ENCODE results near the gene MTCH1. TPM values are rescaled to one million over a fixed set of nuclear protein-coding genes. Genes with fewer than 3 reads are reported as not detected.

MTCH1 gene
- total and polyA plus RNA-seq, 10 of the 15 experiments (the other 5 are each of a cell fraction or from before 2014, with no cell fraction given), result 7.2 to 128 (median 85.2) TPM

DNA sequence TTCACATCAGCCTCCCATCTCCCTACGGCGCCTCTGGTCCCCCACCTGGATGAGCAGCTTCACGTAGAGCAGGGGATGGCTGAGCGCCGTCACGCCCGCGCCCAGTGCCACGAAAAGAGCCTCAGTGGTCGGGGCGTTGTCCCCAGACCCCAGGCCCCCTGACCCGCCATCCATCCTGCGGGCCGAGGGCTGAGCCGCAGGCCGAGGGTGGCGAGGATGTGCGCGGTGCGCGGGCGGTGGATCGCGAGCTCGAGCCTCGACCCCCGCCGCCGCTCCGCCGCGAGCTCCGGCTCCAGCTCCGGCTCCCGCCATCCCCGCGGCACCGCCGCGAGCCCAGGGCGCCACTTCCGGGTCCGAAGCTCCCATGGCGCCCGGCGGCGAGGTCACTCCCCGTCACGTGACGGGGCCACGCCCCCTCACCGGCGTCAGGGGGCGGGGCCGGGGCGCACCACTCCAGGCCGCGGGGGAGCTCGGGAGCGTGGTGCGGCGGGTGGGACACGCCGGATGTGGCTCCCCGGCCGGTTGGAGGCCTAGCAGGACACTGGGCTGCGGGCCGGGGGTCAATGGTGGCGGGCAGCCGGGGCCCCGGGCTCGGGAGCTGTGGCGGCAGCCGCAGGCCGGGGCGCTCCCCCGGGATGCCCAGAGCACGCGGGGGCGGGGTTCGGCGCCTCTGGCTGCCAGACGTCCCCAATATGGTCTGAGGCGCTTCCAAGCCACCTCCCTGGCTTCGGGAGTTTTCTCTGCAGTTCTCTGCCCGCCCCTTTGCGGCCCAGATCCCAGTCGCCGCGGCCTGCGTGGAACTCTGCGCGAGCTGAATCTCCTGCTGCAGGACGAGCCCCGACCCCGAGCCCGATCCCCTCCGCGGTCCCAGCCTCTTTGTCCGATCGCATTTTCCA lies at the start of gene MTCH1 (continued):
- TF ChIP-seq, protein P1, sequence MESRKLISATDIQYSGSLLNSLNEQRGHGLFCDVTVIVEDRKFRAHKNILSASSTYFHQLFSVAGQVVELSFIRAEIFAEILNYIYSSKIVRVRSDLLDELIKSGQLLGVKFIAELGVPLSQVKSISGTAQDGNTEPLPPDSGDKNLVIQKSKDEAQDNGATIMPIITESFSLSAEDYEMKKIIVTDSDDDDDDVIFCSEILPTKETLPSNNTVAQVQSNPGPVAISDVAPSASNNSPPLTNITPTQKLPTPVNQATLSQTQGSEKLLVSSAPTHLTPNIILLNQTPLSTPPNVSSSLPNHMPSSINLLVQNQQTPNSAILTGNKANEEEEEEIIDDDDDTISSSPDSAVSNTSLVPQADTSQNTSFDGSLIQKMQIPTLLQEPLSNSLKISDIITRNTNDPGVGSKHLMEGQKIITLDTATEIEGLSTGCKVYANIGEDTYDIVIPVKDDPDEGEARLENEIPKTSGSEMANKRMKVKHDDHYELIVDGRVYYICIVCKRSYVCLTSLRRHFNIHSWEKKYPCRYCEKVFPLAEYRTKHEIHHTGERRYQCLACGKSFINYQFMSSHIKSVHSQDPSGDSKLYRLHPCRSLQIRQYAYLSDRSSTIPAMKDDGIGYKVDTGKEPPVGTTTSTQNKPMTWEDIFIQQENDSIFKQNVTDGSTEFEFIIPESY (IDR thresholded peaks at IDR 0.05), result no peak
- TF ChIP-seq LARP7 (IDR thresholded peaks at IDR 0.05), result peak; percentile 94
- TF ChIP-seq NR2C1 (IDR thresholded peaks at IDR 0.05), result peak; percentile 71
- TF ChIP-seq YY1 (IDR thresholded peaks at IDR 0.05; ENCODE audit: low read depth, low read length), result peak; percentile 94
- TF ChIP-seq, protein P2, sequence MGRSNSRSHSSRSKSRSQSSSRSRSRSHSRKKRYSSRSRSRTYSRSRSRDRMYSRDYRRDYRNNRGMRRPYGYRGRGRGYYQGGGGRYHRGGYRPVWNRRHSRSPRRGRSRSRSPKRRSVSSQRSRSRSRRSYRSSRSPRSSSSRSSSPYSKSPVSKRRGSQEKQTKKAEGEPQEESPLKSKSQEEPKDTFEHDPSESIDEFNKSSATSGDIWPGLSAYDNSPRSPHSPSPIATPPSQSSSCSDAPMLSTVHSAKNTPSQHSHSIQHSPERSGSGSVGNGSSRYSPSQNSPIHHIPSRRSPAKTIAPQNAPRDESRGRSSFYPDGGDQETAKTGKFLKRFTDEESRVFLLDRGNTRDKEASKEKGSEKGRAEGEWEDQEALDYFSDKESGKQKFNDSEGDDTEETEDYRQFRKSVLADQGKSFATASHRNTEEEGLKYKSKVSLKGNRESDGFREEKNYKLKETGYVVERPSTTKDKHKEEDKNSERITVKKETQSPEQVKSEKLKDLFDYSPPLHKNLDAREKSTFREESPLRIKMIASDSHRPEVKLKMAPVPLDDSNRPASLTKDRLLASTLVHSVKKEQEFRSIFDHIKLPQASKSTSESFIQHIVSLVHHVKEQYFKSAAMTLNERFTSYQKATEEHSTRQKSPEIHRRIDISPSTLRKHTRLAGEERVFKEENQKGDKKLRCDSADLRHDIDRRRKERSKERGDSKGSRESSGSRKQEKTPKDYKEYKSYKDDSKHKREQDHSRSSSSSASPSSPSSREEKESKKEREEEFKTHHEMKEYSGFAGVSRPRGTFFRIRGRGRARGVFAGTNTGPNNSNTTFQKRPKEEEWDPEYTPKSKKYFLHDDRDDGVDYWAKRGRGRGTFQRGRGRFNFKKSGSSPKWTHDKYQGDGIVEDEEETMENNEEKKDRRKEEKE (IDR thresholded peaks at IDR 0.05), result peak; percentile 96
- TF ChIP-seq ZNF24 (IDR thresholded peaks at IDR 0.05), result peak; percentile 35; the same call in 1 of the 2 replicates
- peak; percentile 49 to 52 for TF ChIP-seq IKZF2 (IDR thresholded peaks at IDR 0.05)
- TF ChIP-seq TCF3 (IDR thresholded peaks at IDR 0.05; ENCODE audit: borderline replicate concordance, insufficient read depth, low read depth, low read length), result 0 out of 2 replicates have a peak, but pooled peaks have one; percentile 62
- TF ChIP-seq ASH2L (IDR thresholded peaks at IDR 0.05; ENCODE audit: borderline replicate concordance, low read depth), result no peak; the same call in 1 of the 2 replicates
- peak; percentile 85 for TF ChIP-seq POU2F2 (IDR thresholded peaks at IDR 0.05; ENCODE audit: borderline replicate concordance, low read depth, low read length)
- TF ChIP-seq CEBPB (IDR thresholded peaks at IDR 0.05; ENCODE audit: borderline replicate concordance in 1 of 2, low read depth in 2 of 2, low read length in 2 of 2), result no peak
- TF ChIP-seq MYC (IDR thresholded peaks at IDR 0.05; ENCODE audit: insufficient read depth, insufficient read length, insufficient replicate concordance, low read length, severe bottlenecking), result no peak
- TF ChIP-seq ESRRA (IDR thresholded peaks at IDR 0.05; ENCODE audit: low read length), result no peak
- TF ChIP-seq PAX8 (IDR thresholded peaks at IDR 0.05), result no peak
- TF ChIP-seq BHLHE40 (IDR thresholded peaks at IDR 0.05; ENCODE audit: borderline replicate concordance in 1 of 2, low read depth in 2 of 2, low read length in 1 of 2), result peak; percentile 97 to 99
- TF ChIP-seq, protein P3, sequence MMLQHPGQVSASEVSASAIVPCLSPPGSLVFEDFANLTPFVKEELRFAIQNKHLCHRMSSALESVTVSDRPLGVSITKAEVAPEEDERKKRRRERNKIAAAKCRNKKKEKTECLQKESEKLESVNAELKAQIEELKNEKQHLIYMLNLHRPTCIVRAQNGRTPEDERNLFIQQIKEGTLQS (IDR thresholded peaks at IDR 0.05; ENCODE audit: borderline replicate concordance, extremely low read depth, low read depth, low read length), result peak; percentile 93; the same call in 1 of the 2 replicates
- TF ChIP-seq, protein P4, sequence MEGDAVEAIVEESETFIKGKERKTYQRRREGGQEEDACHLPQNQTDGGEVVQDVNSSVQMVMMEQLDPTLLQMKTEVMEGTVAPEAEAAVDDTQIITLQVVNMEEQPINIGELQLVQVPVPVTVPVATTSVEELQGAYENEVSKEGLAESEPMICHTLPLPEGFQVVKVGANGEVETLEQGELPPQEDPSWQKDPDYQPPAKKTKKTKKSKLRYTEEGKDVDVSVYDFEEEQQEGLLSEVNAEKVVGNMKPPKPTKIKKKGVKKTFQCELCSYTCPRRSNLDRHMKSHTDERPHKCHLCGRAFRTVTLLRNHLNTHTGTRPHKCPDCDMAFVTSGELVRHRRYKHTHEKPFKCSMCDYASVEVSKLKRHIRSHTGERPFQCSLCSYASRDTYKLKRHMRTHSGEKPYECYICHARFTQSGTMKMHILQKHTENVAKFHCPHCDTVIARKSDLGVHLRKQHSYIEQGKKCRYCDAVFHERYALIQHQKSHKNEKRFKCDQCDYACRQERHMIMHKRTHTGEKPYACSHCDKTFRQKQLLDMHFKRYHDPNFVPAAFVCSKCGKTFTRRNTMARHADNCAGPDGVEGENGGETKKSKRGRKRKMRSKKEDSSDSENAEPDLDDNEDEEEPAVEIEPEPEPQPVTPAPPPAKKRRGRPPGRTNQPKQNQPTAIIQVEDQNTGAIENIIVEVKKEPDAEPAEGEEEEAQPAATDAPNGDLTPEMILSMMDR (IDR thresholded peaks at IDR 0.05 in 2 of 3, conservative IDR thresholded peaks at IDR 0.05 in 1 of 3; ENCODE audit: control insufficient read depth in 2 of 3, extremely low read depth in 1 of 3, insufficient read depth in 1 of 3, low read depth in 3 of 3, low read length in 3 of 3), result no peak
- no peak for TF ChIP-seq TARDBP (IDR thresholded peaks at IDR 0.05; ENCODE audit: borderline replicate concordance)
- no peak for TF ChIP-seq MTA2 (IDR thresholded peaks at IDR 0.05; ENCODE audit: low read depth)
- TF ChIP-seq, protein P5, sequence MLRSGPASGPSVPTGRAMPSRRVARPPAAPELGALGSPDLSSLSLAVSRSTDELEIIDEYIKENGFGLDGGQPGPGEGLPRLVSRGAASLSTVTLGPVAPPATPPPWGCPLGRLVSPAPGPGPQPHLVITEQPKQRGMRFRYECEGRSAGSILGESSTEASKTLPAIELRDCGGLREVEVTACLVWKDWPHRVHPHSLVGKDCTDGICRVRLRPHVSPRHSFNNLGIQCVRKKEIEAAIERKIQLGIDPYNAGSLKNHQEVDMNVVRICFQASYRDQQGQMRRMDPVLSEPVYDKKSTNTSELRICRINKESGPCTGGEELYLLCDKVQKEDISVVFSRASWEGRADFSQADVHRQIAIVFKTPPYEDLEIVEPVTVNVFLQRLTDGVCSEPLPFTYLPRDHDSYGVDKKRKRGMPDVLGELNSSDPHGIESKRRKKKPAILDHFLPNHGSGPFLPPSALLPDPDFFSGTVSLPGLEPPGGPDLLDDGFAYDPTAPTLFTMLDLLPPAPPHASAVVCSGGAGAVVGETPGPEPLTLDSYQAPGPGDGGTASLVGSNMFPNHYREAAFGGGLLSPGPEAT (IDR thresholded peaks at IDR 0.05; ENCODE audit: low read depth), result no peak
